ENCODE data around the gene CAP1.

The CAP1 gene

DNA sequence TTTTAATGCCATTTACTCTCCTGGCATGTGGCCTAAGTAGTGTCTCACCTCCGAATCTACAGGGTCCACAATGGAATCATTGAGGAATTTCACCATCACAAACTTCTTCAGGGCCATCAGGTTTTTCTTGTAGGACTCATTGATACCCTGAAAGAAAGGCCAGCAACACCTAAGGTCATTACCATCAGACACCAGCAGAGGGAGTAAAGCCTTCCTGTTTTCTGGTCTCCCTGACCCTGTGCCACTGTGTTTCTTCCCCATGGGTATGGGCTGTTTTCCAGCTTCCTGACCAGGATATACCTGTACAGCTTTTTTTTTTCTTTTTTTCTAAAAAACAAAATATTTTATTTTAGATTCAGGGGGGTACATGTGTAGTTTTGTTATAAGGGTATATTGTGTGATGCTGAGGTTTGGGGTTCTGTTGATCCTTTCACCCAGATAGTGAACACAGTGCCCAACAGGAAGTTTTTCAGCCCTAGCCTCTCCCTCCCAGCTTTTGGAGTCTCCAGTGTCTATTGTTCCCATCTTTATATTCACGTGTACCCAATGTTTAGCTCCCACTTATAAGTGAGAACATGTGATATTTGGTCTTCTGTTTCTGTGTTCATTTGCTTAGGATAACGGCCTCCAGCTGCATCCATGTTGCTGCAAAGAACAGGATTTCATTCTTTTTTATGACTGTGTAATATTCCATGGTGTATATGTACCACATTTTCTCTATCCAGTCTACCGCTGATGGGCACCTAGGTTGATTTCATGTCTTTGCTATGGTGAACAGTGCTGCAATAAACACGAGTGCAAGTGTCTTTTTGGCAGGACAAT is 38.2 kb downstream of the CAP1 start:
- H3K9ac ChIP-seq (ENCODE audit: low read depth, low read length, poor library complexity, severe bottlenecking) = no peak overlapping the region
- no peaks in the 10 kb centered on the region for H3F3A ChIP-seq (ENCODE audit: low read depth)
- no peaks in the 10 kb centered on the region for H3K9me3 ChIP-seq (ENCODE audit: insufficient read depth, low read depth, low read length)
- no peaks in the 10 kb centered on the region for H4K20me1 ChIP-seq (ENCODE audit: insufficient read depth, low read length, poor library complexity, severe bottlenecking)
- no peak overlapping the region for H3K4me3 ChIP-seq (ENCODE audit: low read length, poor library complexity, severe bottlenecking)
- peaks cover 2% of the 10 kb centered on the region for H3K4me1 ChIP-seq (ENCODE audit: insufficient read depth, low read length, poor library complexity, severe bottlenecking)
- H3K36me3 ChIP-seq (ENCODE audit: insufficient read depth, low read length) = peaks cover 43% of the 10 kb centered on the region; the same call in 1 of the 2 replicates
- no peaks in the 10 kb centered on the region for H3K9me2 ChIP-seq (replicated peaks; ENCODE audit: low read depth, low read length)
- no peak overlapping the region for H2AFZ ChIP-seq (ENCODE audit: low read length)
- no peaks in the 10 kb centered on the region for H3K27me3 ChIP-seq (ENCODE audit: insufficient read depth, low read length, poor library complexity, severe bottlenecking)
- no peak for TF ChIP-seq EZH2phosphoT487 (IDR thresholded peaks at IDR 0.05; ENCODE audit: borderline replicate concordance)
- TF ChIP-seq, protein P1, sequence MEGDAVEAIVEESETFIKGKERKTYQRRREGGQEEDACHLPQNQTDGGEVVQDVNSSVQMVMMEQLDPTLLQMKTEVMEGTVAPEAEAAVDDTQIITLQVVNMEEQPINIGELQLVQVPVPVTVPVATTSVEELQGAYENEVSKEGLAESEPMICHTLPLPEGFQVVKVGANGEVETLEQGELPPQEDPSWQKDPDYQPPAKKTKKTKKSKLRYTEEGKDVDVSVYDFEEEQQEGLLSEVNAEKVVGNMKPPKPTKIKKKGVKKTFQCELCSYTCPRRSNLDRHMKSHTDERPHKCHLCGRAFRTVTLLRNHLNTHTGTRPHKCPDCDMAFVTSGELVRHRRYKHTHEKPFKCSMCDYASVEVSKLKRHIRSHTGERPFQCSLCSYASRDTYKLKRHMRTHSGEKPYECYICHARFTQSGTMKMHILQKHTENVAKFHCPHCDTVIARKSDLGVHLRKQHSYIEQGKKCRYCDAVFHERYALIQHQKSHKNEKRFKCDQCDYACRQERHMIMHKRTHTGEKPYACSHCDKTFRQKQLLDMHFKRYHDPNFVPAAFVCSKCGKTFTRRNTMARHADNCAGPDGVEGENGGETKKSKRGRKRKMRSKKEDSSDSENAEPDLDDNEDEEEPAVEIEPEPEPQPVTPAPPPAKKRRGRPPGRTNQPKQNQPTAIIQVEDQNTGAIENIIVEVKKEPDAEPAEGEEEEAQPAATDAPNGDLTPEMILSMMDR (conservative IDR thresholded peaks at IDR 0.05; ENCODE audit: low read length) = peak; percentile 82
- H3K79me2 ChIP-seq (ENCODE audit: insufficient read depth, low read length) = no peaks in the 10 kb centered on the region
- H3K4me2 ChIP-seq (ENCODE audit: low read depth, low read length, poor library complexity, severe bottlenecking) = no peak overlapping the region

DNA sequence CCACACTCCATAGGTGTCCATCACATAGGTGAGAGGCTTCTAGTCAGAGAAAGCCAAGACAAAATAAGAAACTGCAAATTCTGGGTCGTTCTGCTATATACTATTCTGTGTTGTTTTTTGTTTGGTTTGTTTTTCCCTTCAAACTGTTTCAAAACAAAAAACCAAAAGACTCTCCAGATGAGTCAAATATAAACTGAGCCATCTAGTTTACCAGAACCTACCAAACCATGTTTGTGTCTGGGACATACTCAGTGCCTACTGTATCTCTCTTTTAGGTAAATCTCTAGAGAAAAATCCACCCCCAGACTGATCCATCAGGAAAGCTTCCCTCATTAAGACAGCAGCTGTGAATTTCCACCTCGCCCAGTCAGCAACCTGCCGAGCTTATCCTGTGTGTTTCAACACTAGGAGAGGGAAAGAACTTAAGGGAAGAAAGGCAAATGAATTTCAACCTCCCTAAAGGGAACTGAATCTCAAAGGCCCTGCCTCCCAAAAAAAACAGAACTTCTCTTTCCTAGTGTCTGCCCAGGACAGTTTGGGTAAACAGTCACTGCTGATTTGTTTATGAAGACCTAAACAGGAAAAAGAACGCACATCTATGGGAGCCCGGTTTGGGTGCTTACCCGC is 39.4 kb downstream of the CAP1 start:
- Histone ChIP-seq H3K27me3 (ENCODE audit: insufficient read depth, low read length, poor library complexity, severe bottlenecking) (no peaks in the 10 kb centered on the region), H4K20me1 (ENCODE audit: insufficient read depth, low read length, poor library complexity, severe bottlenecking) (no peaks in the 10 kb centered on the region), H2AFZ (ENCODE audit: low read length) (no peak overlapping the region), H3K9me2 (replicated peaks; ENCODE audit: low read depth, low read length) (no peaks in the 10 kb centered on the region), H3K9ac (ENCODE audit: low read depth, low read length, poor library complexity, severe bottlenecking) (no peak overlapping the region), H3K79me2 (ENCODE audit: insufficient read depth, low read length) (no peaks in the 10 kb centered on the region), H3K36me3 (ENCODE audit: insufficient read depth, low read length) (peaks cover 32% of the 10 kb centered on the region; the same call in 1 of the 2 replicates), H3K4me1 (ENCODE audit: insufficient read depth, low read length, poor library complexity, severe bottlenecking) (no peaks in the 10 kb centered on the region), H3K9me3 (ENCODE audit: insufficient read depth, low read depth, low read length) (no peaks in the 10 kb centered on the region), H3K4me2 (ENCODE audit: low read depth, low read length, poor library complexity, severe bottlenecking) (no peak overlapping the region), H3F3A (ENCODE audit: low read depth) (no peaks in the 10 kb centered on the region), H3K4me3 (ENCODE audit: low read length, poor library complexity, severe bottlenecking) (no peak overlapping the region)
- TF ChIP-seq, protein P1 (conservative IDR thresholded peaks at IDR 0.05; ENCODE audit: low read length) = no peak
- TF ChIP-seq EZH2phosphoT487 (IDR thresholded peaks at IDR 0.05; ENCODE audit: borderline replicate concordance) = no peak

DNA sequence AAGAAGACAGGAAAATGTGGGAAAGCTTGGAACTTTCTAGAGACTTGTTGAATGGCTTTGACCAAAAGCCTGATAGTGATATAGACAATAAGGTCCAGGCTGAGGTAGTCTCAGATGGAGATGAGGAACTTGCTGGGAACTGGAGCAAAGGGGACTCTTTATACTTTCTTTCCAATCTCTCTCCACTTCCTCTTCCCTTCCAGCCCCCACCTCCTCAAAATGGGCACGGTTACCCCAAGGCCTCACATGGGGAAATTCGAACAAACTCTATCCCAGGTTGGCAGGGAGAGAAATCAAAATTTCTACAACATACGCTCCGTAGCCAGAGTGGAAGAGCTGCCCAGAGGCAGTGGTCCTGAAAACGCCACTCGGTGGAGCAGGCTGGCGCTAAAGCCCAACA is 41.3 kb downstream of the CAP1 start:
- Histone ChIP-seq H3K36me3 (ENCODE audit: insufficient read depth, low read length) (peaks cover 22% of the 10 kb centered on the region; the same call in 1 of the 2 replicates), H3K4me3 (ENCODE audit: low read length, poor library complexity, severe bottlenecking) (no peak overlapping the region), H3K9me2 (replicated peaks; ENCODE audit: low read depth, low read length) (no peaks in the 10 kb centered on the region), H3K9me3 (ENCODE audit: insufficient read depth, low read depth, low read length) (no peaks in the 10 kb centered on the region), H3K9ac (ENCODE audit: low read depth, low read length, poor library complexity, severe bottlenecking) (no peak overlapping the region), H3K27me3 (ENCODE audit: insufficient read depth, low read length, poor library complexity, severe bottlenecking) (no peaks in the 10 kb centered on the region), H3K79me2 (ENCODE audit: insufficient read depth, low read length) (no peaks in the 10 kb centered on the region), H3K4me2 (ENCODE audit: low read depth, low read length, poor library complexity, severe bottlenecking) (no peak overlapping the region), H3K4me1 (ENCODE audit: insufficient read depth, low read length, poor library complexity, severe bottlenecking) (no peaks in the 10 kb centered on the region), H3F3A (ENCODE audit: low read depth) (no peaks in the 10 kb centered on the region), H2AFZ (ENCODE audit: low read length) (no peak overlapping the region), H4K20me1 (ENCODE audit: insufficient read depth, low read length, poor library complexity, severe bottlenecking) (no peaks in the 10 kb centered on the region)
- TF ChIP-seq, protein P1 (conservative IDR thresholded peaks at IDR 0.05; ENCODE audit: low read length) = no peak
- TF ChIP-seq EZH2phosphoT487 (IDR thresholded peaks at IDR 0.05; ENCODE audit: borderline replicate concordance) = no peak
